HepG2 (cell line): ENCODE results near the gene IL1RL1. TPM values are rescaled to one million over a fixed set of nuclear protein-coding genes. Genes with fewer than 3 reads are reported as not detected.

Source experiments
- ATAC-seq: fragments of 200-7000 bp; cut with Tn5 transposase; 3 replicates; pipeline ENCODE4 v1.9.1; 2020; ENCODE audit warnings: mild to moderate bottlenecking, moderate library complexity
- BruUV-seq: library from RNA; stranded (reverse); fragments of 400-500 nt; replicated peaks from 2 replicates; lab custom pipeline; 2021; lab: Mats Ljungman, UMichigan
- CTCF ChIA-PET: fragments of 300-600 bp; formaldehyde crosslinking; extraction: SDS; loops from one replicate; lab custom pipeline; 2021; ENCODE audit warnings: low total read pairs, inconsistent platforms, low intra/inter-chr PET ratio; lab: Yijun Ruan, JAX
- POLR2A ChIA-PET: fragments of 350-600 bp; sonication (Branson Sonifier 250); formaldehyde crosslinking; loops from one replicate; lab custom pipeline; 2020; ENCODE audit warnings: antibody characterized with exemption, inconsistent platforms; lab: Yijun Ruan, JAX
- DNase-seq: peaks from one replicate; pipeline ENCODE4 v3.0.0-alpha.2; 2015; ENCODE audit warnings: low spot score
- FAIRE-seq: peaks from 3 replicates; lab custom pipeline; 2011; peaks lifted over from hg19 to GRCh38; lab: Jason Lieb, UNC
- H2AFZ ChIP-seq: one replicate; pipeline ENCODE4 v1.6.1; 2011; ENCODE audit warnings: low read length, inconsistent platforms
- H3K27ac ChIP-seq: fragments of 300-600 bp; 3 replicates; pipeline ENCODE4 v1.8.0; 2011; ENCODE audit warnings: mixed run types, mild to moderate bottlenecking, mixed read lengths, low read length, inconsistent platforms; ENCODE audit not compliant: insufficient read depth; ENCODE audit errors: extremely low read length
- H3K27me3 ChIP-seq, 2 experiments: fragments of 200-600 bp in 1 of 2; 2 replicates in 1 of 2; 3 replicates in 1 of 2; pipeline versions ENCODE4 v1.6.0 to v1.8.0; 2011; ENCODE audit warnings: low read length in 2 of 2, mild to moderate bottlenecking in 2 of 2, moderate library complexity in 2 of 2, inconsistent platforms in 1 of 2; ENCODE audit not compliant: insufficient read depth in 2 of 2, control insufficient read depth in 1 of 2
- H3K36me3 ChIP-seq, 2 experiments: fragments of 200-600 bp in 1 of 2; replicated peaks in 1 of 2; 2 replicates in 1 of 2; 3 replicates in 1 of 2; pipeline versions ENCODE4 v1.5.1 to v1.8.0; 2011; ENCODE audit warnings: low read length in 2 of 2, inconsistent platforms in 1 of 2; ENCODE audit not compliant: insufficient read depth in 2 of 2, control insufficient read depth in 1 of 2
- H3K4me1 ChIP-seq: 2 replicates; pipeline ENCODE4 v1.5.1; 2012; ENCODE audit warnings: low read length, inconsistent platforms; ENCODE audit not compliant: insufficient read depth
- H3K4me2 ChIP-seq: 2 replicates; pipeline ENCODE4 v1.6.0; 2011; ENCODE audit warnings: low read depth, low read length, inconsistent platforms
- H3K4me3 ChIP-seq, 3 experiments: fragments of 200-600 bp in 1 of 3; sonication (generic), shearing (Covaris generic) in 1 of 3; replicated peaks in 1 of 3; 2 replicates each; pipeline ENCODE4 v1.5.1; 2011 to 2016; ENCODE audit warnings: low read length in 3 of 3, inconsistent platforms in 2 of 3, low read depth in 2 of 3, mild to moderate bottlenecking in 2 of 3, control low read depth in 1 of 3, mixed read lengths in 1 of 3; ENCODE audit not compliant: insufficient read depth in 1 of 3
- H3K79me2 ChIP-seq: one replicate; pipeline ENCODE4 v1.6.1; 2011; ENCODE audit warnings: low read length, inconsistent platforms; ENCODE audit not compliant: insufficient read depth
- H3K9ac ChIP-seq: 2 replicates; pipeline ENCODE4 v1.6.0; 2011; ENCODE audit warnings: mild to moderate bottlenecking, low read depth, low read length, inconsistent platforms; ENCODE audit not compliant: insufficient read depth
- H3K9me3 ChIP-seq: 2 replicates; pipeline ENCODE4 v1.5.1; 2012; ENCODE audit warnings: mild to moderate bottlenecking, low read length
- H4K20me1 ChIP-seq: 2 replicates; pipeline ENCODE4 v1.6.0; 2011; ENCODE audit warnings: inconsistent platforms, mild to moderate bottlenecking, low read length, moderate library complexity; ENCODE audit not compliant: insufficient read depth
- BHLHE40 ChIP-seq: IDR thresholded peaks from 2 replicates; pipeline ENCODE4 v1.6.1; 2011; ENCODE audit warnings: low read length, improper control_type of control experiment
- CHD2 ChIP-seq: IDR thresholded peaks from 2 replicates; pipeline ENCODE4 v1.6.1; 2011; ENCODE audit warnings: low read depth, low read length, improper control_type of control experiment
- GZF1 ChIP-seq: sonication (generic); formaldehyde crosslinking; IDR thresholded peaks from 2 replicates; pipeline ENCODE4 v1.5.1; 2020; ENCODE audit warnings: mild to moderate bottlenecking, missing genetic modification reagents
- WGBS: methylation state at CpG from one replicate; pipeline ENCODE4 v1.1.6; 2017; ENCODE audit warnings: low lambda C conversion rate; 5-methylcytosine and 5-hydroxymethylcytosine counted together
- in situ Hi-C: cut with HindIII; loops from 2 replicates; pipeline ENCODE4 v1.10.0; 2017; ENCODE audit warnings: low pct_unique_long_range_greater_than_20kb; ENCODE audit not compliant: extremely low pct_ligation_motif_present
- intact Hi-C: fragments of 100-400 bp; cut with micrococcal nuclease; formaldehyde crosslinking; loops from one replicate; pipeline ENCODE4 v1.10.0; 2022; ENCODE audit not compliant: unreplicated experiment
- polyA plus RNA-seq, 8 experiments: library from polyadenylated mRNA; depleted of rRNA in 3 of 8; stranded (reverse) in 7 of 8; unstranded in 1 of 8; fragments of >200 nt; fragmentation: Illumina TruSeq in 4 of 8; extraction: Trizol in 4 of 8; gene quantifications; 2 replicates each; pipeline versions ENCODE4 v1.2.1 to v1.2.3, GENCODE V29; 2011 to 2016; ENCODE audit warnings: low read depth in 4 of 8, missing spikeins in 1 of 8, mixed read lengths in 1 of 8; ENCODE audit not compliant: insufficient read depth in 1 of 8
- total RNA-seq, 5 experiments: library from RNA; depleted of rRNA; stranded (reverse); fragments of >200 nt; fragmentation: Illumina TruSeq; extraction: Trizol; gene quantifications; 2 replicates each; pipeline ENCODE4 v1.2.3, GENCODE V29; 2016; ENCODE audit warnings: low read depth in 1 of 5
- TF ChIP-seq, protein P1 (sequence below): sonication (generic); formaldehyde crosslinking; IDR thresholded peaks from 2 replicates; pipeline ENCODE4 v1.5.0; 2020; ENCODE audit warnings: mild to moderate bottlenecking, missing genetic modification reagents
- TF ChIP-seq, protein P2 (sequence below): sonication (generic); formaldehyde crosslinking; IDR thresholded peaks from 2 replicates; pipeline ENCODE4 v1.5.0; 2020; ENCODE audit warnings: missing genetic modification reagents
- TF ChIP-seq, protein P3 (sequence below): sonication (generic); formaldehyde crosslinking; IDR thresholded peaks from 2 replicates; pipeline ENCODE4 v1.4.0; 2020; ENCODE audit warnings: missing genetic modification reagents

IL1RL1 gene
- total and polyA plus RNA-seq, 2 of the 13 experiments (the other 11 are each of a cell fraction or from before 2014, with no cell fraction given): 0.02 to 0.03 TPM

DNA sequence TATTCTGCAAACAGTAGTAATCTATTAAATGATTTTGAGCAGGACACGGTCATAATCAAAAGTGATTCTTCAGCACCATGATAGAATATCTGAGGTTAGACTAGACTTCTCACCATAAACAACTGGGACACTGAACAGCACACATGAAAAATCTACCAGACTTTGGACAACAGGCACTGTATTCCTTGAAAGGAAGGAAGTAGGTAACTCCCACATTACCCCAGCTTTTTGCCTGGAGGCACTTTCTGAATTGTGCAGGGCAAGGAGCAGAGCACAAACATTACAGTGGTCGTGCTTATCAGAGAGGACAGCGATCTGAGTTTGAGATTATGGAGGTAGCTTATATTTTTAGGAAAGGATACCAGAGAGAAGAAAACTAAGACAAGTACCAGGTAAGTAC lies 25.3 kb upstream of the IL1RL1 start (continued):
- TF ChIP-seq, protein P1, sequence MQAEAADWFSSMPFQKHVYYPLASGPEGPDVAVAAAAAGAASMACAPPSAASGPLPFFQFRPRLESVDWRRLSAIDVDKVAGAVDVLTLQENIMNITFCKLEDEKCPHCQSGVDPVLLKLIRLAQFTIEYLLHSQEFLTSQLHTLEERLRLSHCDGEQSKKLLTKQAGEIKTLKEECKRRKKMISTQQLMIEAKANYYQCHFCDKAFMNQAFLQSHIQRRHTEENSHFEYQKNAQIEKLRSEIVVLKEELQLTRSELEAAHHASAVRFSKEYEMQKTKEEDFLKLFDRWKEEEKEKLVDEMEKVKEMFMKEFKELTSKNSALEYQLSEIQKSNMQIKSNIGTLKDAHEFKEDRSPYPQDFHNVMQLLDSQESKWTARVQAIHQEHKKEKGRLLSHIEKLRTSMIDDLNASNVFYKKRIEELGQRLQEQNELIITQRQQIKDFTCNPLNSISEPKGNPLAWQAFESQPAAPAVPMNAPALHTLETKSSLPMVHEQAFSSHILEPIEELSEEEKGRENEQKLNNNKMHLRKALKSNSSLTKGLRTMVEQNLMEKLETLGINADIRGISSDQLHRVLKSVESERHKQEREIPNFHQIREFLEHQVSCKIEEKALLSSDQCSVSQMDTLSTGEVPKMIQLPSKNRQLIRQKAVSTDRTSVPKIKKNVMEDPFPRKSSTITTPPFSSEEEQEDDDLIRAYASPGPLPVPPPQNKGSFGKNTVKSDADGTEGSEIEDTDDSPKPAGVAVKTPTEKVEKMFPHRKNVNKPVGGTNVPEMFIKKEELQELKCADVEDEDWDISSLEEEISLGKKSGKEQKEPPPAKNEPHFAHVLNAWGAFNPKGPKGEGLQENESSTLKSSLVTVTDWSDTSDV (CRISPR knock-in tag): no peak

DNA sequence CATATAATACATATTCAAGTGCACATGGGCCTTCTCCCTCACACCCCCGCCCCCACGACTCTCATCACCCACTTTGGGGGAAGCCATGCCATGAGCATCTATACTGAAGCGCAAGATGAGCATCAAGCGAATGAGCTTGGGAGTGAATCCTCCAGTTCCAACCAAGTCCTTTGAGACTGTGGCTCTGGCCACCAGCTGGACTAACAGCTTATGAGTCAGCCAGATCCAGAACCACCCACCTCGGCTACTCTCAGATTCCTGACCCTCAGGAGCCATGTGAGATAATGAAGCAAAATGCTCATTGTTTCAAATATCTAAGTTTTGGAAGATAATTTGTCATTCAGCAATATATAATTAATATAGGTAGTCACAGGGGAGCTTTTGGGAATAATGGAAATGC lies 22.2 kb upstream of the IL1RL1 start:
- H3K79me2 ChIP-seq: no peaks in the 10 kb centered on the region
- DNase-seq (no peak), ATAC-seq (no peak), FAIRE-seq (no peak)
- H3K4me2 ChIP-seq: no peak overlapping the region
- ChIA-PET POLR2A (no interaction called here), CTCF (no interaction called here)
- no peaks in the 10 kb centered on the region for H3K36me3 ChIP-seq
- no peak overlapping the region for H3K27ac ChIP-seq
- H2AFZ ChIP-seq: no peak overlapping the region
- intact Hi-C loops (no loop called here), in situ Hi-C loops (no loop called here)
- H3K4me3 ChIP-seq: no peak overlapping the region
- H3K9ac ChIP-seq: no peak overlapping the region
- 41% methylated on average over 5 of the region's 5 CpGs for WGBS
- peaks cover 0 to 7% of the 10 kb centered on the region in 2 experiments; a peak in 1 of 5 replicates for H3K27me3 ChIP-seq
- no TSS peak for BruUV-seq
- H4K20me1 ChIP-seq: no peaks in the 10 kb centered on the region
- H3K4me1 ChIP-seq: no peaks in the 10 kb centered on the region
- TF ChIP-seq BHLHE40 (no peak), GZF1 (CRISPR knock-in tag) (no peak), CHD2 (no peak)
- TF ChIP-seq, protein P2, sequence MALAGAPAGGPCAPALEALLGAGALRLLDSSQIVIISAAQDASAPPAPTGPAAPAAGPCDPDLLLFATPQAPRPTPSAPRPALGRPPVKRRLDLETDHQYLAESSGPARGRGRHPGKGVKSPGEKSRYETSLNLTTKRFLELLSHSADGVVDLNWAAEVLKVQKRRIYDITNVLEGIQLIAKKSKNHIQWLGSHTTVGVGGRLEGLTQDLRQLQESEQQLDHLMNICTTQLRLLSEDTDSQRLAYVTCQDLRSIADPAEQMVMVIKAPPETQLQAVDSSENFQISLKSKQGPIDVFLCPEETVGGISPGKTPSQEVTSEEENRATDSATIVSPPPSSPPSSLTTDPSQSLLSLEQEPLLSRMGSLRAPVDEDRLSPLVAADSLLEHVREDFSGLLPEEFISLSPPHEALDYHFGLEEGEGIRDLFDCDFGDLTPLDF: no peak
- TF ChIP-seq, protein P3, sequence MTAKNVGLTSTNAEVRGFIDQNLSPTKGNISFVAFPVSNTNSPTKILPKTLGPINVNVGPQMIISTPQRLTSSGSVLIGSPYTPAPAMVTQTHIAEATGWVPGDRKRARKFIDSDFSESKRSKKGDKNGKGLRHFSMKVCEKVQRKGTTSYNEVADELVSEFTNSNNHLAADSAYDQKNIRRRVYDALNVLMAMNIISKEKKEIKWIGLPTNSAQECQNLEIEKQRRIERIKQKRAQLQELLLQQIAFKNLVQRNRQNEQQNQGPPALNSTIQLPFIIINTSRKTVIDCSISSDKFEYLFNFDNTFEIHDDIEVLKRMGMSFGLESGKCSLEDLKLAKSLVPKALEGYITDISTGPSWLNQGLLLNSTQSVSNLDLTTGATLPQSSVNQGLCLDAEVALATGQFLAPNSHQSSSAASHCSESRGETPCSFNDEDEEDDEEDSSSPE (CRISPR knock-in tag): no peak
- H3K9me3 ChIP-seq: no peaks in the 10 kb centered on the region
